ENCODE measurements around the gene AGTPBP1.

AGTPBP1 gene

DNA sequence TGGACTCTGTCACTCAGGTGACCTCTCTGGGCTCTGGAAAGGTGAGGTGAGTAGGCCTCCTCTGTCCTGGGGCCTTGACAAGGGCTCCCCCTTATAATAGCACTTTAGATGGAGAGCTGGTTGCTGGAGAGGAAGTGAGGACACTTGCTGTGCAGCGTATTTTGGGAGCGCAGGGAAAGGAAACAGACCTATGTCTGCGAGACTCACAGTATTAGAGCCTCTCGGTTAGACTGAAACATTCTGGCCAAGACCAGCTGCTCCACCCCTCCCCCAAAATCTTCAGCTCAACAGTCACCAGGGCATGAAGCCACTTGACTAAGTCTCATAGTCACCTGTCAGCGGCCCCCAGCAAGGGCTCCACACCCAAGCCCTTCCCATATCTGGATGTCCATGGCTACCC lies 213.6 kb downstream of the AGTPBP1 start:
- Histone ChIP-seq H3K4me2 (ENCODE audit: low read depth, low read length, poor library complexity, severe bottlenecking) (no peak overlapping the region), H3K27me3 (ENCODE audit: insufficient read depth, low read length, poor library complexity, severe bottlenecking) (no peaks in the 10 kb centered on the region), H3K9me2 (replicated peaks; ENCODE audit: low read depth, low read length) (no peaks in the 10 kb centered on the region), H3K9me3 (ENCODE audit: insufficient read depth, low read depth, low read length) (no peaks in the 10 kb centered on the region), H3K4me1 (ENCODE audit: insufficient read depth, low read length, poor library complexity, severe bottlenecking) (peaks cover 14% of the 10 kb centered on the region), H3K9ac (ENCODE audit: low read depth, low read length, poor library complexity, severe bottlenecking) (no peak overlapping the region), H3F3A (ENCODE audit: low read depth) (no peaks in the 10 kb centered on the region), H3K36me3 (ENCODE audit: insufficient read depth, low read length) (no peaks in the 10 kb centered on the region), H4K20me1 (ENCODE audit: insufficient read depth, low read length, poor library complexity, severe bottlenecking) (no peaks in the 10 kb centered on the region), H2AFZ (ENCODE audit: low read length) (no peak overlapping the region), H3K79me2 (ENCODE audit: insufficient read depth, low read length) (no peaks in the 10 kb centered on the region), H3K4me3 (ENCODE audit: low read length, poor library complexity, severe bottlenecking) (no peak overlapping the region)
- TF ChIP-seq, protein P1, sequence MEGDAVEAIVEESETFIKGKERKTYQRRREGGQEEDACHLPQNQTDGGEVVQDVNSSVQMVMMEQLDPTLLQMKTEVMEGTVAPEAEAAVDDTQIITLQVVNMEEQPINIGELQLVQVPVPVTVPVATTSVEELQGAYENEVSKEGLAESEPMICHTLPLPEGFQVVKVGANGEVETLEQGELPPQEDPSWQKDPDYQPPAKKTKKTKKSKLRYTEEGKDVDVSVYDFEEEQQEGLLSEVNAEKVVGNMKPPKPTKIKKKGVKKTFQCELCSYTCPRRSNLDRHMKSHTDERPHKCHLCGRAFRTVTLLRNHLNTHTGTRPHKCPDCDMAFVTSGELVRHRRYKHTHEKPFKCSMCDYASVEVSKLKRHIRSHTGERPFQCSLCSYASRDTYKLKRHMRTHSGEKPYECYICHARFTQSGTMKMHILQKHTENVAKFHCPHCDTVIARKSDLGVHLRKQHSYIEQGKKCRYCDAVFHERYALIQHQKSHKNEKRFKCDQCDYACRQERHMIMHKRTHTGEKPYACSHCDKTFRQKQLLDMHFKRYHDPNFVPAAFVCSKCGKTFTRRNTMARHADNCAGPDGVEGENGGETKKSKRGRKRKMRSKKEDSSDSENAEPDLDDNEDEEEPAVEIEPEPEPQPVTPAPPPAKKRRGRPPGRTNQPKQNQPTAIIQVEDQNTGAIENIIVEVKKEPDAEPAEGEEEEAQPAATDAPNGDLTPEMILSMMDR (conservative IDR thresholded peaks at IDR 0.05; ENCODE audit: low read length), result no peak
- no peak for TF ChIP-seq EZH2phosphoT487 (IDR thresholded peaks at IDR 0.05; ENCODE audit: borderline replicate concordance)

DNA sequence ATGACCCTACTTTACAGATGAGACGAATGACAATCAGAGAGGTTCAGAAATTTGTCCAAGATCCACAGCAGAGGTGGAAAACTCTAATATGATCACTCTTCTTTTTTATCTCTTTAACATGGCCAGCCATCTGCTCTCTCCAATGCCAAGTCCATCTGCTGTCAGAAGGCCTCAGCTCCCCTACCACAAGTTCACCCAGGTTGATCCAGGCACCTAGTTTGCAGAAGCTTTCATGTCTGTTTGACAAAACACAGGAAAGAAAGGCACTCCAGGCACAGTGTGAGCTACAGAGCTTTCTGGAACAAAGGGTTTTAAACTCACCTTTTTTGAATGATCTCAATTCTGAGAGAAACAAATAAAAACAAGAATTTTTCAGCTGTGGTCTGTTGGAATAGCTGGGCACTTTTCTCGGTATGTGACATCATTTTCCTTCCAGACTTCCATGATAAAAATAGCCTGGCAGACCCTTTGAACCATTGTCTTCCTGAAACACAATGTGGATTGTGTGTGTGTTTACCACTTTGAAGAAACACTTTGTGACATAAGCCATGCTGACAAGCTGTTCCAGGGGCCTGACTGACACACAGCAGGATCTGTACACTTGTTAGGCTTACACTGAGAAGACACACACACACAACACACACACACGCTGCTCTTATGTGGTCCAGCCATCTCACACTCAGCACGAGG lies 214.3 kb downstream of the AGTPBP1 start:
- H3F3A ChIP-seq (ENCODE audit: low read depth), result no peaks in the 10 kb centered on the region
- H3K79me2 ChIP-seq (ENCODE audit: insufficient read depth, low read length), result no peaks in the 10 kb centered on the region
- H2AFZ ChIP-seq (ENCODE audit: low read length), result 0 out of 2 replicates have a peak overlapping the region, but pooled peaks have one; percentile 40
- H3K9me3 ChIP-seq (ENCODE audit: insufficient read depth, low read depth, low read length), result no peaks in the 10 kb centered on the region
- H3K27me3 ChIP-seq (ENCODE audit: insufficient read depth, low read length, poor library complexity, severe bottlenecking), result no peaks in the 10 kb centered on the region
- no peak overlapping the region for H3K9ac ChIP-seq (ENCODE audit: low read depth, low read length, poor library complexity, severe bottlenecking)
- no peaks in the 10 kb centered on the region for H3K9me2 ChIP-seq (replicated peaks; ENCODE audit: low read depth, low read length)
- no peaks in the 10 kb centered on the region for H3K36me3 ChIP-seq (ENCODE audit: insufficient read depth, low read length)
- no peak overlapping the region for H3K4me3 ChIP-seq (ENCODE audit: low read length, poor library complexity, severe bottlenecking)
- H3K4me2 ChIP-seq (ENCODE audit: low read depth, low read length, poor library complexity, severe bottlenecking), result no peak overlapping the region
- TF ChIP-seq, protein P1 (conservative IDR thresholded peaks at IDR 0.05; ENCODE audit: low read length), result no peak
- no peak for TF ChIP-seq EZH2phosphoT487 (IDR thresholded peaks at IDR 0.05; ENCODE audit: borderline replicate concordance)
- peaks cover 14% of the 10 kb centered on the region for H3K4me1 ChIP-seq (ENCODE audit: insufficient read depth, low read length, poor library complexity, severe bottlenecking)
- H4K20me1 ChIP-seq (ENCODE audit: insufficient read depth, low read length, poor library complexity, severe bottlenecking), result no peaks in the 10 kb centered on the region

DNA sequence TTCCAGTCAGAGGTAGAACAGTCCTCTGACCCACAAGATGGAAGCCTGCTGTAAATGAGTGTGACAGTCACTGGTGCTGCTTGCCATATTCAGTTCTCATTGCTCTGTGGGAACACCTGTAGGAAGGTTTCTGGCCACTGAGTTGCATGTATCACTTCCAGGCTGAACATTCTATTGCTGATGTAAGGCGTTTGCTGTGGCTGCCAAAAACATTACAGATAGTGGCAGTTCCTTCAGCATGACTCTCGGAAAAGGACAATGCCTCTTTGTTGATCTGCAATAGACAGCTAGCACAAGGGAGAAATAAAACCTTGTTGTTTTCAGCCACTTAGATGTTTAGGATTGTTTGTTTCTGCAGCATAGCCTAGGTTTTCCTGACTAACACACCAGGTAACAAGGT lies 217.2 kb downstream of the AGTPBP1 start:
- Histone ChIP-seq H3K27me3 (ENCODE audit: insufficient read depth, low read length, poor library complexity, severe bottlenecking) (no peaks in the 10 kb centered on the region), H3K9me2 (replicated peaks; ENCODE audit: low read depth, low read length) (no peaks in the 10 kb centered on the region), H3K79me2 (ENCODE audit: insufficient read depth, low read length) (no peaks in the 10 kb centered on the region), H3K9ac (ENCODE audit: low read depth, low read length, poor library complexity, severe bottlenecking) (no peak overlapping the region), H3F3A (ENCODE audit: low read depth) (no peaks in the 10 kb centered on the region), H4K20me1 (ENCODE audit: insufficient read depth, low read length, poor library complexity, severe bottlenecking) (no peaks in the 10 kb centered on the region), H3K36me3 (ENCODE audit: insufficient read depth, low read length) (no peaks in the 10 kb centered on the region), H2AFZ (ENCODE audit: low read length) (no peak overlapping the region), H3K4me2 (ENCODE audit: low read depth, low read length, poor library complexity, severe bottlenecking) (no peak overlapping the region), H3K4me1 (ENCODE audit: insufficient read depth, low read length, poor library complexity, severe bottlenecking) (peaks cover 14% of the 10 kb centered on the region), H3K4me3 (ENCODE audit: low read length, poor library complexity, severe bottlenecking) (no peak overlapping the region), H3K9me3 (ENCODE audit: insufficient read depth, low read depth, low read length) (no peaks in the 10 kb centered on the region)
- TF ChIP-seq, protein P1 (conservative IDR thresholded peaks at IDR 0.05; ENCODE audit: low read length), result no peak
- TF ChIP-seq EZH2phosphoT487 (IDR thresholded peaks at IDR 0.05; ENCODE audit: borderline replicate concordance), result no peak

Measured in Loucy (cell line).